DMS 273 treated with DMSO at 0.1 percent for 48 hours (cell line): ENCODE measurements around the gene SBF2.
"Not testable (repeated sequence)": the region's sequence is repeated elsewhere in the genome, so short reads cannot be mapped to it uniquely, and the experiment has no call there.

ENCODE experiments used
- DNase-seq: peaks from one replicate; lab custom pipeline; 2025; lab: John Stamatoyannopoulos, UW

Gene SBF2

GRCh38 chr11:9747229-9747628 lies 546.8 kb downstream of the SBF2 start:
- DNase-seq, result no peak

DNA sequence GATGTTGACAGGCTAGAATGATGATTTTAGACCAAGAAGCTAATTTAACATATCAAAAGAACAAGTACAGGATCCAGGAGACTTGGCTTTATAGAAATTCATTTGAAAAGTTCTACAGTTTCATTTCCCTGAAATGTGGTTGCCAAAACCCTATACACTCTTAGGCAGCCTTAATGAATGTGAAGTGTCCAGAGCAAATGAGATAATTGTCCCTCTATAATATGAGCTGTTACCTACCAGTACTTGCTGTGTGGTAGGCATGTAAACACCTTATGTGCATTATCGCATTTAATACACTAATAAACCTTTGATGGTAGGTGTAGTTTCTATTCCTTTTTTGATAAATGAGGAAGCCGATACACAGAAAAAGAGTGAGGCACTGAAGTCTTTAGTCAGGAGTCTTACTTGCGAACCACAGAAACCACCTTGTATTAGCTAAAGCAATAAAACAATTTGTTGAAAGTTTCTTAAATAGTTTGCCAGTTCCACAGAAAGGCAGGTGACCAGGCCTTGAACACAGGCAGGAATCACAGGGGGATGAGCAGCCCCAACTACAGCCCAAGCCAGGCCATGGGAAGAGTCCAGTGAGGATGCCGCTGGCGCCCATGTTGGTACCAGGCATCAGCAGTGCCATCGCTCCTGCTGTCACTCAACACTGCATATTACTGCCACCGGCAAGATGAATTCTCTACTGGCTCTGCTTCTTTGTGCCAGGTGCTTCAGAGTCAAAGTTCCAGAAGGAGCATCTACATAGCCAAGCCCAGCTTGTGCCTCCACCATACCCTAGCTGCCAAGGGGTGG lies 548.4 kb downstream of the SBF2 start:
- no peak for DNase-seq

GRCh38 chr11:9743512-9743911 lies 550.5 kb downstream of the SBF2 start:
- DNase-seq, result not testable (repeated sequence)

DNA sequence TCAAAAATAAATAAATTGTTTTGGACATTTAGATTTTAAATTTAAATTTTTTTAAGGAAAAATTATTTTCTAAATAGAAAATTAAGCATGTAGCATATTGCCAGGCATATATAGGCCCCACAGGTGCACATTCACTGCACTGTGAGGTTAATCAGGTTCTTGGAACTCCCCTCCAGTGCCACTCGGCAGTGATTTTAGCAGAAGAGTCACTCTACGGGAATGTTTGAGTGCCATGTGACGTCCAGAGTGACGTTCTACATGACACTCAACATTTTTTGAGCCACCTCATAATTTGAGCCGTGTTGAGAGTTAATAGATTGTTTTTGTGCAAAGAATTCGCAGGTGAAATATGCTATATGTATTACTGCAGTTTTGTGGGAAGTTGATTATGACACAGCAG lies 552.8 kb downstream of the SBF2 start:
- no peak for DNase-seq

DNA sequence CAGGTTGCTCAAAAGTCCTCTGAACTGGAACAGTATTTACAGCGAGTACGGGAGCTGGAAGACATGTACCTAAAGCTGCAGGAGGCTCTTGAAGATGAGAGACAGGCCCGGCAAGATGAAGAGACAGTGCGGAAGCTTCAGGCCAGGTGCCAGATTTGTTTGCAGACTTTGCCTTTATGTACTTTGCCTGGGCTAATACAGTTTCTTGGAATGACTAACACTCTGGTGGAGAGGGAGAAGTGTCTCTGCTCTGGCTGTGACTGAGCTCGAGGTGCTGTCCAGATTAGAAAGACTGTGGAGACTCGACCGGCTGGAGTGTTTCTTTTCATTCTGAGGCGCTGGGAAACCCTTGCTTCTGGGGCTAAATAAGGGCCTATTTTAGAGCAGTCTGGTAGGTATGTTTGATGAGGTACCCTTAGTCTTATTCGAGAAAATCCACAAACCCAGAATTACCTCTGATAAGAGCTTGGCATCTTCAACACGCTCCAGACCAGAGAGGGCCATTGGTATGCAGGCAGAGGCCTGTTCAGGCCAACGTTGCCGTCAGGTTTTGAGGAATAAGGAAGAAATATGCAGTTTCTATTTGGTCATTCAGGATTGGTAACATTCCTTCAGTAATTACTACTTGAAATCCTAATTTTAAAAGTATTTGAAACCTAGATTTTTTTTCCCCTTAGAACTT lies 553.7 kb downstream of the SBF2 start:
- no peak for DNase-seq

GRCh38 chr11:9739123-9739900 lies 554.7 kb downstream of the SBF2 start:
- no peak for DNase-seq

GRCh38 chr11:9738707-9739106 lies 555.3 kb downstream of the SBF2 start:
- DNase-seq, result no peak

- DNase-seq, result no peak
Observed at GRCh38 chr11:9738116-9738515, 555.9 kb downstream of the SBF2 start.

DNA sequence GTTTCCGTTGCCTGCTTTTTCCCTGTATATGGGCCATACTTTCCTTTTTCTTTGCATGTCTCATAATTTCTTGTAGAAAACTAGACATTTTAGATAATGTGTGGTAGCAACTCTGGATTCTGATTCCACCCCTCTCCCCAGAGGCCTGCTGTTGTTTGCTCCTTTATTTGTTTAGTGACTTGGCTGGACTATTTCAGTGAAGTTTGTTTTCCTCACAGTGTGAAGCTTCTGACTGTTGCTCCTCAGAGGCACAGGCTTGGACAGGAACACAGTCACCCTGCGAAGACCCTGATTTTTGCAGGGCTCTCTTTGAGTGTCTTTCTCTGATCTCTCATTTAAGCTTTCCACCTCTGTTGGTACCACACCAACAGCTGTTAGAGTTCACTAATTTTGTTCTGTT lies 557.7 kb downstream of the SBF2 start:
- no peak for DNase-seq

GRCh38 chr11:9735919-9736318 lies 558.1 kb downstream of the SBF2 start:
- no peak for DNase-seq

DNA sequence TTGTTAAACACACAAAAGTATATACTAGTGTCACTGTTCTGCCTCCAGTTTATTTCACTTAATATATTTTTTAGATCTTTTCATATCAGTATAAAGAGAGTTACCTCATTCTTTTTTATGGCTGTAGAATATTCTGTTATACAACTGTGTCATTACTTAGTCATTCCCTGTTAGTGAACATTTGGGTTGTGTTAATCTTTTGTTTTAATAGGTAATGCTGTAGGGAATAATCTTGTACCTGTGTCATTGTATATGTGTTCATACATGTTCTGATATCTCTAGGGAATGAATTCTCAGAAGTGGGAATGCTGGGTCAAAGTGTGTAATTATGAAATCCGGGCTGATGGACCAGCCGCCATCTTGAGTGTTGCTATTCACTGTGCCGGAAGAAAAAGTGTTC lies 558.8 kb downstream of the SBF2 start:
- DNase-seq, result no peak

DNA sequence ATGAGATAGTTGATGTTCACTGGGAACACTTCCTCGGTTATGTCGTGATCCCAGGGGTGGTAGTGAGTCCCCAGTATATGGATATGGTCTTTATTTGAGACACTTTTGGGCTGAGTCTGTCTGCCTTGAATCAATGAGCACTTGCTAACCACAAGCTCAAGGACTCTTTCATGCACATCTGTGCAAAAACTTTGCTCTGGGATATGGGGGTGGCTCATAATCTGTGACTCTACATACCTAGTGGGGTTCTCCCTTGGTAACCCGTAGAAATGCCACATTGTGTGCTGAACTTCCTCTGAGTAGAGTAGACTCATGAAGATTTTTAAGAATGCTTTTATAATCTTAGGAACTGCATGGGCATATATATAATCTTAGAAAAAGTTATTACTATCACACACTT lies 560.8 kb downstream of the SBF2 start:
- DNase-seq, result no peak

GRCh38 chr11:9732453-9732852 lies 561.6 kb downstream of the SBF2 start:
- no peak for DNase-seq

GRCh38 chr11:9731256-9731655 lies 562.8 kb downstream of the SBF2 start:
- DNase-seq, result no peak
